ENCODE results near the gene AGAP1.

DNA sequence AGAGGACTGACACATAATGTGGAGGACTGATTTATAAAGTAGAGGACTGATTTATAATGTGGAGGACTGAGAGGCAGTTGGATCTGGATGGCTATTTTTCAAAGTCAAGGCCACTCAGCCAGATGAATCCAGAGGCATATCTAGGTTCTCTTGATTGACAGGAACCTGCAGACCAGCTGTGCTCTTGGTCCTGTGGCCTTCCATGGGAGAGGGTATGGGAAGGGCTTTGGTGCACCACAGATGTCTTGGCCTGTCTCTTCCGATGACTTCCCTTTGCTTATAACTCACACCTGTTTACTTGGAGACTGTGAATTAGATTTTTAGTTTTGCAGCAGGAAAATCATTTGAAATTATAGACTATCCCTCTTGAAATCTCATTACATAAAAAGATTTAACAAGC, 32.3 kb downstream of the AGAP1 start:
- TF ChIP-seq TAF1 (IDR thresholded peaks at IDR 0.05; ENCODE audit: borderline replicate concordance, insufficient read depth, low read length) (no peak), SIN3A (IDR thresholded peaks at IDR 0.05; ENCODE audit: borderline replicate concordance, insufficient read depth, low read length) (no peak)
